GM12878 (cell line): ENCODE data around the gene ZNF467. TPM values are rescaled to one million over a fixed set of nuclear protein-coding genes. Genes with fewer than 3 reads are reported as not detected.

Experiments
- ATAC-seq: fragments of 200-7000 bp; cut with Tn5 transposase; 3 replicates; pipeline ENCODE4 v1.9.1; 2020; ENCODE audit warnings: mild to moderate bottlenecking, moderate library complexity
- BruUV-seq: library from RNA; stranded (reverse); fragments of 400-500 nt; replicated peaks from 2 replicates; lab custom pipeline; 2021; lab: Mats Ljungman, UMichigan
- CTCF ChIA-PET: fragments of 300-600 bp; sonication (Branson Sonifier 250); formaldehyde crosslinking; extraction: SDS; loops from one replicate; lab custom pipeline; 2021; ENCODE audit warnings: inconsistent platforms; lab: Yijun Ruan, JAX
- POLR2A ChIA-PET: fragments of 350-600 bp; formaldehyde crosslinking; extraction: SDS; loops from one replicate; lab custom pipeline; 2021; ENCODE audit warnings: inconsistent platforms; lab: Charles Lee
- RAD21 ChIA-PET: fragments of 300-600 bp; sonication (Branson Sonifier 250); formaldehyde crosslinking; loops from one replicate; lab custom pipeline; 2023; ENCODE audit warnings: antibody characterized with exemption; ENCODE audit not compliant: unreplicated experiment; lab: Charles Lee
- SMC1A ChIA-PET: fragments of 300-600 bp; sonication (Branson Sonifier 250); formaldehyde crosslinking; loops from one replicate; lab custom pipeline; 2023; ENCODE audit not compliant: unreplicated experiment, uncharacterized antibody; lab: Charles Lee
- DNase-seq: peaks from one replicate; pipeline ENCODE4 v3.0.0-alpha.2; 2011; ENCODE audit warnings: low read depth, low spot score
- FAIRE-seq: peaks from 3 replicates; lab custom pipeline; 2011; peaks lifted over from hg19 to GRCh38; lab: Jason Lieb, UNC
- H2AFZ ChIP-seq: 2 replicates; pipeline ENCODE4 v1.6.0; 2011; ENCODE audit warnings: low read depth, low read length, control low read depth; ENCODE audit not compliant: control insufficient read depth
- H3K27ac ChIP-seq: 2 replicates; pipeline ENCODE4 v1.5.1; 2011; ENCODE audit warnings: control low read depth; ENCODE audit not compliant: control insufficient read depth, insufficient read depth
- H3K27me3 ChIP-seq, 2 experiments: replicated peaks in 1 of 2; 2 replicates each; pipeline versions ENCODE4 v1.6.0 to v1.6.1; 2011; ENCODE audit warnings: low read length in 1 of 2; ENCODE audit not compliant: control insufficient read depth in 2 of 2, insufficient read depth in 2 of 2
- H3K36me3 ChIP-seq, 2 experiments: 2 replicates each; pipeline ENCODE4 v1.5.1; 2011; ENCODE audit warnings: low read length in 1 of 2; ENCODE audit not compliant: control insufficient read depth in 2 of 2, insufficient read depth in 2 of 2
- H3K4me1 ChIP-seq: 2 replicates; pipeline ENCODE4 v1.6.1; 2011; ENCODE audit warnings: mild to moderate bottlenecking, low read length, moderate library complexity, mixed read lengths; ENCODE audit not compliant: control insufficient read depth, insufficient read depth
- H3K4me2 ChIP-seq: 2 replicates; pipeline ENCODE4 v1.6.0; 2011; ENCODE audit warnings: control low read depth; ENCODE audit not compliant: control insufficient read depth, insufficient read depth
- H3K4me3 ChIP-seq: fragments of 200-600 bp; sonication (generic); 2 replicates; pipeline ENCODE4 v1.5.1; 2016
- H3K79me2 ChIP-seq: 2 replicates; pipeline ENCODE4 v1.6.0; 2011; ENCODE audit warnings: low read length; ENCODE audit not compliant: control insufficient read depth, insufficient read depth
- H3K9ac ChIP-seq: 2 replicates; pipeline ENCODE4 v1.8.0; 2011; ENCODE audit warnings: low read length, control low read depth, mixed read lengths; ENCODE audit not compliant: control insufficient read depth, insufficient read depth
- H3K9me3 ChIP-seq: replicated peaks from 3 replicates; pipeline ENCODE4 v1.5.1; 2011; ENCODE audit warnings: mild to moderate bottlenecking, low read length; ENCODE audit not compliant: control insufficient read depth, insufficient read depth
- H4K20me1 ChIP-seq: 2 replicates; pipeline ENCODE4 v1.6.0; 2011; ENCODE audit not compliant: control insufficient read depth, insufficient read depth
- MEF2B ChIP-seq: fragments of 450-650 bp; IDR thresholded peaks from 2 replicates; pipeline ENCODE4 v1.6.1; 2018; ENCODE audit warnings: mild to moderate bottlenecking, moderate library complexity; ENCODE audit not compliant: partially characterized antibody, poor library complexity, severe bottlenecking
- STAT1 ChIP-seq: fragments of 450-650 bp; conservative IDR thresholded peaks from 2 replicates; pipeline ENCODE4 v1.6.1; 2014; ENCODE audit warnings: antibody characterized with exemption, mild to moderate bottlenecking
- SUZ12 ChIP-seq: fragments of 200-600 bp; sonication (generic); IDR thresholded peaks from one replicate; pipeline ENCODE4 v1.6.1; 2018; ENCODE audit warnings: antibody characterized with exemption, mild to moderate bottlenecking; ENCODE audit not compliant: unreplicated experiment
- TARDBP ChIP-seq: IDR thresholded peaks from 2 replicates; pipeline ENCODE4 v1.6.1; 2016; ENCODE audit warnings: borderline replicate concordance
- WGBS: methylation state at CpG from one replicate; pipeline ENCODE4 v1.1.6; 2016; ENCODE audit warnings: low lambda C conversion rate; ENCODE audit not compliant: insufficient replicate concordance, insufficient coverage; ENCODE audit errors: missing lambda C conversion rate; 5-methylcytosine and 5-hydroxymethylcytosine counted together
- in situ Hi-C: fragments of 300-500 bp; cut with MboI; formaldehyde crosslinking; loops from 9 replicates; pipeline ENCODE4 v1.14.3; 2018; ENCODE audit warnings: mixed read lengths
- intact Hi-C: fragments of 100-400 bp; cut with micrococcal nuclease; formaldehyde crosslinking; loops from one replicate; pipeline ENCODE4 v1.14.2; 2022; ENCODE audit not compliant: unreplicated experiment
- polyA plus RNA-seq, 11 experiments: library from polyadenylated mRNA; depleted of rRNA in 4 of 11; unstranded in 6 of 11; stranded (reverse) in 5 of 11; fragments of >200 nt; fragmentation: Nextera tagmentation in 4 of 11; fragmentation: Illumina TruSeq in 1 of 11; extraction: Ambion mirVana in 4 of 11; extraction: Trizol in 1 of 11; gene quantifications; 1 replicate in 1 of 11; 2 replicates in 10 of 11; pipeline versions ENCODE4 v1.2.1 to v1.2.3, GENCODE V29; 2011 to 2016; ENCODE audit warnings: inconsistent platforms in 2 of 11, missing spikeins in 2 of 11, low read depth in 1 of 11
- total RNA-seq, 4 experiments: library from RNA; depleted of rRNA in 3 of 4; stranded (reverse); fragments of >200 nt in 3 of 4; fragmentation: Illumina TruSeq in 1 of 4; extraction: Trizol in 1 of 4; gene quantifications; 2 replicates each; pipeline versions ENCODE4 v1.2.1 to v1.2.3, GENCODE V29; 2013 to 2021
- TF ChIP-seq, protein P1 (sequence below): IDR thresholded peaks from 2 replicates; pipeline ENCODE4 v1.6.1; 2012; ENCODE audit warnings: low read depth, low read length, improper control_type of control experiment
- TF ChIP-seq, protein P2 (sequence below): fragments of 450-650 bp; IDR thresholded peaks from 2 replicates; pipeline ENCODE4 v1.6.1; 2016; ENCODE audit warnings: mild to moderate bottlenecking

The ZNF467 gene
- total and polyA plus RNA-seq, 10 of the 15 experiments (the other 5 are each of a cell fraction or from before 2014, with no cell fraction given), result not detected

DNA sequence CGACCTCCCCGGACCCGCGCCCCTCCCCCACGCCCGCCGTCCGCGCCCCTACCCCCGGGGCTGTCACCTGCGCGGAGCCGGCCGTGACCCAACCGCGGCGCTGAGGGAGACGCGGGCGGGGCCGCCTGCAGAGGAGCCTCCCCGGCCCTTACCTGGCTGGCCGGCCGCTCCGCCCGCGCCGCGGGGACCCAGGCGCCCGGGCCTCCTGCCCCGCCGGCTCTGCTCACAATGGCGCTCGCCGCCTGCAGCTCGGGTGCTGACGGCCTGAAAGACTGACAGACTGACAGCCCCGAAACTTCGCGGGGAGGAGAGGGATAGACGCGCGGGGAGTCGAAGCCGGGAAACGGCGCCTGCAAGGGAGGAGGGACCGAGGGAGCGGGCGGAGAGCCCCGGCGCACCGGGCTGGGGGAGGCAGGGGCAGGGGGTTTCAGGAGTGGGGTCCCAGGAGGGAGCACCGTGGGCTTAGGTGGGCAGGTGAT is 393 bp downstream of the ZNF467 start:
- TF ChIP-seq MEF2B (no peak), TARDBP (no peak), SUZ12 (peak; percentile 82), STAT1 (no peak)
- TF ChIP-seq, protein P1, sequence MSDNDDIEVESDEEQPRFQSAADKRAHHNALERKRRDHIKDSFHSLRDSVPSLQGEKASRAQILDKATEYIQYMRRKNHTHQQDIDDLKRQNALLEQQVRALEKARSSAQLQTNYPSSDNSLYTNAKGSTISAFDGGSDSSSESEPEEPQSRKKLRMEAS, result no peak
- TF ChIP-seq, protein P2, sequence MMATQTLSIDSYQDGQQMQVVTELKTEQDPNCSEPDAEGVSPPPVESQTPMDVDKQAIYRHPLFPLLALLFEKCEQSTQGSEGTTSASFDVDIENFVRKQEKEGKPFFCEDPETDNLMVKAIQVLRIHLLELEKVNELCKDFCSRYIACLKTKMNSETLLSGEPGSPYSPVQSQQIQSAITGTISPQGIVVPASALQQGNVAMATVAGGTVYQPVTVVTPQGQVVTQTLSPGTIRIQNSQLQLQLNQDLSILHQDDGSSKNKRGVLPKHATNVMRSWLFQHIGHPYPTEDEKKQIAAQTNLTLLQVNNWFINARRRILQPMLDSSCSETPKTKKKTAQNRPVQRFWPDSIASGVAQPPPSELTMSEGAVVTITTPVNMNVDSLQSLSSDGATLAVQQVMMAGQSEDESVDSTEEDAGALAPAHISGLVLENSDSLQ, result no peak
- H3K4me2 ChIP-seq, result peak overlapping the region; percentile 64; the same call in 1 of the 2 replicates
- H2AFZ ChIP-seq, result no peak overlapping the region
- no peaks in the 10 kb centered on the region for H3K9me3 ChIP-seq
- no peak overlapping the region for H3K9ac ChIP-seq
- RAD21 ChIA-PET, result no interaction called here
- H3K79me2 ChIP-seq, result no peaks in the 10 kb centered on the region
- SMC1A ChIA-PET, result no interaction called here
- H3K36me3 ChIP-seq, result no peaks in the 10 kb centered on the region
- no peak for FAIRE-seq
- H4K20me1 ChIP-seq, result no peaks in the 10 kb centered on the region; the same call in 1 of the 2 replicates
- intact Hi-C loops, result no loop called here
- CTCF ChIA-PET, result no interaction called here
- H3K27me3 ChIP-seq, result no peaks in the 10 kb centered on the region; a peak in 3 of 4 replicates
- H3K27ac ChIP-seq, result no peak overlapping the region
- ATAC-seq, result no peak
- no peaks in the 10 kb centered on the region; the same call in 1 of the 2 replicates for H3K4me1 ChIP-seq
- DNase-seq, result no peak
- 0% methylated on average over 24 of the region's 55 CpGs for WGBS
- H3K4me3 ChIP-seq, result peak overlapping the region; percentile 47
- POLR2A ChIA-PET, result interaction anchor here (0.6 to 0.7 kb wide), 2 partner anchors 357 to 660 kb away, joined by 3 to 4 read pairs; no protein-coding TSS in a partner anchor
- in situ Hi-C loops, result no loop called here
- BruUV-seq, result no TSS peak
